ENCODE data around the gene SLC27A1.

- TF ChIP-seq EZH2 (IDR thresholded peaks at IDR 0.05; ENCODE audit: insufficient read depth, poor library complexity, severe bottlenecking) = no peak
- no peak for TF ChIP-seq EZH2phosphoT487 (IDR thresholded peaks at IDR 0.05; ENCODE audit: insufficient read depth, low read depth)
These were observed 19.9 kb upstream of the SLC27A1 start for GRCh38 chr19:17450264-17451075.

Data from GM23248 (cell line).